ENCODE data around the gene LRRC28.
"Not testable (repeated sequence)": the region's sequence is repeated elsewhere in the genome, so short reads cannot be mapped to it uniquely, and the experiment has no call there.

Gene LRRC28

DNA sequence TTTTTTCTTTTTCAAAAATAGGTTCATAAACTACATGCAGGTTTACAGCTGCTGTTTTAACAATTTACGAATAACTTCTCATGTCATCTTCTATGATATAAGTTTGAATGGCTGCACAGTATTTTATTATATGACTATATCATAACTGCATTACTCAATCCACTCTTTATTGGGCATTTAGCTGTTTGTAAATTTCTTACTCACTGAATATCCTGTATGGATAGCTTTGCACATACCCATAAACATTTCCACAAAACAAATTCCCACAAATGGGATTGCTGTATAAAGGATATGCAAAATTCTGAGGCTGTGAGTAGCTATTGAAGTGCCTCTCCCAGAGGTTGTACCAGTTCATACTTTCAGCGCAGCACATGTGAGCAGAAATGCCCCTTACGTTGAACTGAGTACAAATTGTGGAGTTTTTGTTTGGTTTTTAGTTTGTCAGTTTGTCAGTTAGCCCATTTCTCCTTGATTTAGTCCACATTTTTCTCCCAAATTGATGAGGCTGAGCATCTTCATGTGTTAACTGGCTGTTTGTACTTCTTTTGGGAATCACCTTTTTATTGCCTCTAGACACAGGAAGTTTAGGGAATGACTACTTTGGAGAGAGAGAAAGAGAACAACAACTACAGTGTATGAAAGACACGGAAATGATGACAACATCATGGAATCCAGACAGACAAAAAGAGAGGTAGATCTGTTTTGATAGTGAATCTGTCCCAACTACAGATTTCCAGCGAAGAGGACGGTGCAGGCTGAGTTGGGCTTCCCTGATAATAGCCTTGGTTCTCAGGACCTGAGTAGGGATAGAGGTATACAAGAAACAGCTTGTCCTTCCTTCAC, 26.7 kb upstream of the LRRC28 start:
- no peak for DNase-seq (ENCODE audit: insufficient read length, low spot score)
- FAIRE-seq, result no peak
- TF ChIP-seq POLR2AphosphoS5 (IDR thresholded peaks at IDR 0.05; ENCODE audit: low read depth, low read length) (no peak), SPI1 (IDR thresholded peaks at IDR 0.05; ENCODE audit: low read depth, low read length) (no peak), POU2F2 (IDR thresholded peaks at IDR 0.05; ENCODE audit: low read depth, low read length) (no peak), PAX5 (IDR thresholded peaks at IDR 0.05; ENCODE audit: insufficient read depth, low read length, severe bottlenecking) (no peak), TAF1 (IDR thresholded peaks at IDR 0.05; ENCODE audit: low read depth, low read length) (no peak), POLR2A (IDR thresholded peaks at IDR 0.05; ENCODE audit: low read depth, low read length) (no peak)

GRCh38 chr15:99226802-99227201, 24.5 kb upstream of the LRRC28 start:
- no peak for DNase-seq (ENCODE audit: insufficient read length, low spot score)
- TF ChIP-seq POU2F2 (IDR thresholded peaks at IDR 0.05; ENCODE audit: low read depth, low read length), result no peak
- no peak for TF ChIP-seq TAF1 (IDR thresholded peaks at IDR 0.05; ENCODE audit: low read depth, low read length)
- no peak for TF ChIP-seq POLR2AphosphoS5 (IDR thresholded peaks at IDR 0.05; ENCODE audit: low read depth, low read length)
- TF ChIP-seq POLR2A (IDR thresholded peaks at IDR 0.05; ENCODE audit: low read depth, low read length), result no peak
- TF ChIP-seq SPI1 (IDR thresholded peaks at IDR 0.05; ENCODE audit: low read depth, low read length), result no peak
- TF ChIP-seq PAX5 (IDR thresholded peaks at IDR 0.05; ENCODE audit: insufficient read depth, low read length, severe bottlenecking), result no peak
- FAIRE-seq, result no peak

GRCh38 chr15:99228120-99228770, 23.0 kb upstream of the LRRC28 start:
- FAIRE-seq, result no peak

DNA sequence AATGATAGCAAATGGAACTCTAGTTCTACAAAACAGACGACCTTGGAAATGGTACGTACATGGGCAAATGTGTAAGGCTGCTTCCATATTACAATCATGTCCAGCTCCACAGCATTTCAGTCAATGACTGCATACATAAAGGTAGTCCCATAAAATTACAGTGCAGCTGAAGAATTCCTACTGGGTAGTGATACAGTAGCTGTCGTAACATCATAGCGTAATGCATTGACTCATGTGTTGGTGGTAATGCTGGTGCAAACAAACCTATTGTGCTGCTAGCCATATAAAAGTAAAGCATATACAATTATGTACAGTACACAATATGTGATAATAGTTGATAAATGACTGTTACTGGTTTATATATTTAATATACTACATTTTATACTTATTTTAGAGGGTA, 20.4 kb upstream of the LRRC28 start:
- DNase-seq (ENCODE audit: insufficient read length, low spot score), result no peak
- FAIRE-seq, result no peak

More at GRCh38 chr15:99228120-99228770, 23.0 kb upstream of the LRRC28 start:
- no peak for DNase-seq (ENCODE audit: insufficient read length, low spot score)
- no peak for TF ChIP-seq POLR2AphosphoS5 (IDR thresholded peaks at IDR 0.05; ENCODE audit: low read depth, low read length)
- no peak for TF ChIP-seq SPI1 (IDR thresholded peaks at IDR 0.05; ENCODE audit: low read depth, low read length)
- no peak for TF ChIP-seq PAX5 (IDR thresholded peaks at IDR 0.05; ENCODE audit: insufficient read depth, low read length, severe bottlenecking)
- TF ChIP-seq POLR2A (IDR thresholded peaks at IDR 0.05; ENCODE audit: low read depth, low read length), result no peak
- no peak for TF ChIP-seq POU2F2 (IDR thresholded peaks at IDR 0.05; ENCODE audit: low read depth, low read length)
- no peak for TF ChIP-seq TAF1 (IDR thresholded peaks at IDR 0.05; ENCODE audit: low read depth, low read length)

GRCh38 chr15:99232740-99233139, 18.5 kb upstream of the LRRC28 start:
- TF ChIP-seq POU2F2 (IDR thresholded peaks at IDR 0.05; ENCODE audit: low read depth, low read length), result no peak
- TF ChIP-seq POLR2A (IDR thresholded peaks at IDR 0.05; ENCODE audit: low read depth, low read length), result no peak
- TF ChIP-seq POLR2AphosphoS5 (IDR thresholded peaks at IDR 0.05; ENCODE audit: low read depth, low read length), result no peak
- TF ChIP-seq TAF1 (IDR thresholded peaks at IDR 0.05; ENCODE audit: low read depth, low read length), result no peak
- no peak for TF ChIP-seq SPI1 (IDR thresholded peaks at IDR 0.05; ENCODE audit: low read depth, low read length)
- no peak for TF ChIP-seq PAX5 (IDR thresholded peaks at IDR 0.05; ENCODE audit: insufficient read depth, low read length, severe bottlenecking)
- no peak for FAIRE-seq

More for the DNA sequence above, 20.4 kb upstream of the LRRC28 start:
- TF ChIP-seq POLR2A (IDR thresholded peaks at IDR 0.05; ENCODE audit: low read depth, low read length) (no peak), POLR2AphosphoS5 (IDR thresholded peaks at IDR 0.05; ENCODE audit: low read depth, low read length) (no peak), PAX5 (IDR thresholded peaks at IDR 0.05; ENCODE audit: insufficient read depth, low read length, severe bottlenecking) (no peak), SPI1 (IDR thresholded peaks at IDR 0.05; ENCODE audit: low read depth, low read length) (no peak), TAF1 (IDR thresholded peaks at IDR 0.05; ENCODE audit: low read depth, low read length) (no peak), POU2F2 (IDR thresholded peaks at IDR 0.05; ENCODE audit: low read depth, low read length) (no peak)

GRCh38 chr15:99234160-99234559, 17.1 kb upstream of the LRRC28 start:
- FAIRE-seq; DNase-seq (ENCODE audit: insufficient read length, low spot score): not testable (repeated sequence)

More at GRCh38 chr15:99232740-99233139, 18.5 kb upstream of the LRRC28 start:
- no peak for DNase-seq (ENCODE audit: insufficient read length, low spot score)

DNA sequence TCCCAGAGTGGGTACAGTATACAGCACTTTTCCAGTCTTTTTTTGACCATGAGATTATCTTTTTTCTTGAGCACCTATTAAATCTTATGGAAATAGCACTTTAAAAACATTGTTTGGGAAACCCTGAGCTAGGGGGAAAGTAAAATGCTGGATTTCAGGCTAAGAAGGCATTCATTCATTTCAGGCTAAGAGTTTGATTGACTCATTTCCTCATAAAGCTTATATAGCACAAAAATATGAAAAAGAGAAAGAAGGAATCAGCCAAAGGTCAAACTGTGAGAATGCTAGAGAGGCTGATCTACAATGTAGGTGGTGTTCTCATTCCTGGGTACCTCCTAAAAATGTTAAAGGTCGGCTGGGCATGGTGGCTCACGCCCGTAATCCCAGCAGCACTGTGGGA, 12.4 kb upstream of the LRRC28 start:
- DNase-seq (ENCODE audit: insufficient read length, low spot score) (no peak), FAIRE-seq (no peak)
- TF ChIP-seq POU2F2 (IDR thresholded peaks at IDR 0.05; ENCODE audit: low read depth, low read length), result no peak
- TF ChIP-seq POLR2A (IDR thresholded peaks at IDR 0.05; ENCODE audit: low read depth, low read length), result no peak
- TF ChIP-seq POLR2AphosphoS5 (IDR thresholded peaks at IDR 0.05; ENCODE audit: low read depth, low read length), result no peak
- TF ChIP-seq PAX5 (IDR thresholded peaks at IDR 0.05; ENCODE audit: insufficient read depth, low read length, severe bottlenecking), result no peak
- TF ChIP-seq TAF1 (IDR thresholded peaks at IDR 0.05; ENCODE audit: low read depth, low read length), result no peak
- TF ChIP-seq SPI1 (IDR thresholded peaks at IDR 0.05; ENCODE audit: low read depth, low read length), result no peak

DNA sequence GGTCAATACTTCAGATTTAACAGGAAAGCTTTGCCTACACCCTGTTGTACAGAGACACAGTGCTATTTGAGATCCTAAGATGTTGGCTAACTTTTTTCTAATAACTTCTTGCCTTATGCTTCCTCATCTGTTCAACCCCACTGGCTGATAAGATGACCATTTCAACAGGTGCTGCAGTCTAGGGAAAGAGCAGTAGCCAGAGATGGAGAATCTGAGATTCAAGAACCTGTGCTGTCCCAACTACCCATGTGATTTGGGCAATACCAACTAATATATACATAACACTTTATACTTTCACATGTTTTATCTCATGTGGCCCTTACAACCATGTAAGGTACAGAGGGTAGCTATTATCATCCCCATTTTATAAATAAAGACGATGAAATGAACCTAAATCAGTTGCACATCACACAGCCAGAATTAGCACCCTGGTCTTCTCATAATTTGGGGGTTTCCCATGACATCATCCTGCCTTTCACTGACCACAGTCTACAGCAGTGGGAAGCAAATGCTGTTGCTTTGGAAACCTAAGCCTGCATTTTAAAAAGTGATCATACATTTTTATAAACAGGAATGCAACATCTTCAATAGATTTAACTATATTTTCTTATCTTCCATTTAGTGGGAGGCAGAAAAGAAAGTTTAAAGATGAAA, 11.6 kb upstream of the LRRC28 start:
- TF ChIP-seq POLR2AphosphoS5 (IDR thresholded peaks at IDR 0.05; ENCODE audit: low read depth, low read length), result no peak
- peak; percentile 76 for FAIRE-seq
- DNase-seq (ENCODE audit: insufficient read length, low spot score), result peak; percentile 22

DNA sequence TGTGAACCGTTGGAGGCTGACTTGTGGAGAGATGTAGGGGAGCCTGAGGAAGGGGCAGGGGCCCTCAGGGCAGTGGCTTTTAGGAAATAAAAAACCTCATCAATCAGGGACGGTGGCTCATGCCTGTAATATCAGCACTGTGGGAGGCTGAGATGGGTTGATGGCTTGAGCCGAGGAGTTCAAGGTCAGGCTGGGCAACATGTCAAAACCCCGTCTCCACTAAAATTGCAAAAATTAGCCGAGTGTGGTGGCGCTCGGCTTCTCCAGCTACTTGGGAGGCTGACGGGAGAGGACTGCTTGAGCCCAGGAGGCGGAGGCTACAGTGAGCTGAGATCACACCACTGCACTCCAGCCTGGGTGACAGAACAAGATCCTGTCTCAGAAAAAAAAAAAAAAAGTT, 9.5 kb upstream of the LRRC28 start:
- DNase-seq (ENCODE audit: insufficient read length, low spot score), result no peak
- no peak for FAIRE-seq

More for the DNA sequence above, 9.5 kb upstream of the LRRC28 start:
- TF ChIP-seq POU2F2 (IDR thresholded peaks at IDR 0.05; ENCODE audit: low read depth, low read length) (no peak), SPI1 (IDR thresholded peaks at IDR 0.05; ENCODE audit: low read depth, low read length) (no peak), POLR2A (IDR thresholded peaks at IDR 0.05; ENCODE audit: low read depth, low read length) (no peak)
